NOMO-1 treated with dmso at 0.1 percent for 144 hours (cell line): ENCODE measurements around the gene LHX1.

Source experiments
- DNase-seq: peaks from one replicate; lab custom pipeline; 2025; ENCODE audit not compliant: unreplicated experiment; lab: John Stamatoyannopoulos, UW

LHX1 gene

DNA sequence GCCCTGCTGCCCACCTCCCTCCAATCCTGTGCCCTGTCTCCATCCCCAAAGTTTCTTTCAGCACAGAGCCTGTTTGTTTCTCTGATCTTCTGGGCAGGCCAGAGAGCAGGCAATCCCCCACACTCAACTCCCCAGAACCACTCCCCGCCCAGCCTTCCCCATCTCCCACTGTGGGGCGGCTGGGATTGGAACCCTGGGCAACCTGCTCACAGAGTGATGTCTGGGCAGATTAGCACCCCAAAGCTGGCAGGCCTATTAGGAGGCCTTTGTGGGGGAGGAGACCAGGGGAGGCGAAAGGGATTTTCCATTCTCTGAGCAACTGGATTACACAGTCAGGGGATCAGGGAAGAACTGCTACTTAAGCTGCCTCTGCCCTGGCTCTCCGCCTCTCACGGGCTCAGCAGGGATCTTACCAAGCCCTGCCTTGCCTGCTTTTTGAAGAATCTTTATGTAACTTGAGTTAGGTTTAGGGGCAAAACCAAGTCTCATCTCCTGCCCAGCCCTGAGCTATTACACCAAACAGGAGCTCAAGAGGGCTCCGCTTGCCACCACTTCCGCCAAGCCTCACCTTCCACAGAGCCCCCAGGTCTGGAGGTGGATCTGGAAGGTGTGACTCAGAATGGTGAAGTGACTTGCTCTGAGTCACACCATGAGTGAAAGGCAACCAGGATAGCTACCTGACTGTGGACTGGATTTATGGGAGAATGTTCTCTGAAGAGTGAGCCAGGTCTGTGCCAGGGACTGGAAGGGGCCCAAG is 16.0 kb upstream of the LHX1 start:
- DNase-seq = no peak

DNA sequence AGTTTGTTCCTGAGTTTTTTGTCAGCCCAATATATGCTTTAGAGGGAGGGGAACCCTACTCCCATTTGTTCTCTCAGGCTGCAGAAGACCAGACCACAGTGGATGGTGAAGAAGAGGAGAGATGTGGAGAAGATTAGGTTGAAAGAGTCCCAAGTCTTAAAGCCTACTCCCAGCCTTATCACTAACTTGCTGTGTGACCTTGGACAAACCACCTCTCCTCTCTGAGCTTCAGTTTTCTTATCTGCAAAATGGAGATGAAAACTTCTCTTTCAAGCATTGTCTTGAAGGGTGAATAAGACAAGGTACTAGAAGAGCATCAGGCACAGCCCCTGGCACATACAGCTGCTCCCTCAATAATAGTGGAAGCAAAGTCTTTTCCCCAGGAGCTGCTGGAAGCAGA is 15.1 kb upstream of the LHX1 start:
- no peak for DNase-seq

DNA sequence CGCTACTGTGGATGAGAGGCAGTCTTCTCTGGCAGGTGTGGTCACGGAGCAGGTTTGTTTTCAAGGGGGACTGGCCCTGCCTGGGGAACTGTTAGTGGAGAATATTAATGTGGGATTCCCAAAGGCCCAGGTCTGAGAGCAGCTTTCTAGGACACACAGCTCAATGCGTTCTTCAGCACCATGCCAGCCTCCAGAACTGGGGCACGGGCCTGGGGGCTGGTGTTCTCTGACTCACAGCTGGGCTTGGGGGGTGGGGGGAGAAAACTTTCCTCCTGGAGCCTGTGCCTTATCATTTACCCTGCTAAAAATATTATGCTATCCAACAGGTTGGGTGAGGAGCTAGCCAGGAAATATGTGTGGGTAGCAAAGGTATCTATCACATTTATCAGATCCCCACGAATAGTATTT is 13.5 kb upstream of the LHX1 start:
- no peak for DNase-seq

DNA sequence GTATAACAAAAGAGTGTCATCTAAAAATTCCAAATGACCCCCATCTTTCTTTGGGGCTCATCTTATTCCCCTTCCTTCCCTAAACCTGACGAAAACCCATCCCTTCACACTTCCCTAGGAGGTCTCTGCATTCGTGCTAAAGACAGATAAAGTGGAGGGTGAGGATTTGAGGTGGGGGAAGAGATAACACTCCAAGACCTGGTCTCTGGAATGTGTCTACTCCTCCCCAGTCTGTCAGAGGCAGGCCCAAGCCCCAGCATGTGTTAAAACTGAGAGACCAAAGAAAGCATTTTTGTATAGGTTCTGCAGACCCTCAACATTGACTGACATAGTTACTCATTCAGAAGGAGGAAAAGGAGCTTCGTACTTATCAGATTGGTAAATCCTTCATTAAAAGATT is 11.0 kb upstream of the LHX1 start:
- DNase-seq = no peak

DNA sequence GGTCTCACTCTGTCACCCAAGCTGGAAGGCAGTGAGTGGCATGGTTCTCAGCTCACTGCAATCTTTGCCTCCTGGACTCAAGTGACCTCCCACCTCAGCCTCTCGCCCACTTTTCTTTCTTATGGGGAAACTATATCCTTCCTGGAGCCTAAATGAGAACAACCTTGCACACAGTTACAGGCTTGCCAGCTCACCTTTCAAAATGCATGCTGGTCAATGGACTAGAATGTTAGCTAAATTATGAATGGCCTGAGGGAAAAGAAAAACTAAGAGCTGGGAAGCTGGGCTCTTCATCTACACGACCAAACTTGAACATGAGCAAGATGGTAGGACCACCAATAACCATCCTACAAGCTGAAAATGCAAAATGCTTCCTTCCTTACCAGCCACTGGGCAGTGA is 10.6 kb upstream of the LHX1 start:
- DNase-seq = no peak

DNA sequence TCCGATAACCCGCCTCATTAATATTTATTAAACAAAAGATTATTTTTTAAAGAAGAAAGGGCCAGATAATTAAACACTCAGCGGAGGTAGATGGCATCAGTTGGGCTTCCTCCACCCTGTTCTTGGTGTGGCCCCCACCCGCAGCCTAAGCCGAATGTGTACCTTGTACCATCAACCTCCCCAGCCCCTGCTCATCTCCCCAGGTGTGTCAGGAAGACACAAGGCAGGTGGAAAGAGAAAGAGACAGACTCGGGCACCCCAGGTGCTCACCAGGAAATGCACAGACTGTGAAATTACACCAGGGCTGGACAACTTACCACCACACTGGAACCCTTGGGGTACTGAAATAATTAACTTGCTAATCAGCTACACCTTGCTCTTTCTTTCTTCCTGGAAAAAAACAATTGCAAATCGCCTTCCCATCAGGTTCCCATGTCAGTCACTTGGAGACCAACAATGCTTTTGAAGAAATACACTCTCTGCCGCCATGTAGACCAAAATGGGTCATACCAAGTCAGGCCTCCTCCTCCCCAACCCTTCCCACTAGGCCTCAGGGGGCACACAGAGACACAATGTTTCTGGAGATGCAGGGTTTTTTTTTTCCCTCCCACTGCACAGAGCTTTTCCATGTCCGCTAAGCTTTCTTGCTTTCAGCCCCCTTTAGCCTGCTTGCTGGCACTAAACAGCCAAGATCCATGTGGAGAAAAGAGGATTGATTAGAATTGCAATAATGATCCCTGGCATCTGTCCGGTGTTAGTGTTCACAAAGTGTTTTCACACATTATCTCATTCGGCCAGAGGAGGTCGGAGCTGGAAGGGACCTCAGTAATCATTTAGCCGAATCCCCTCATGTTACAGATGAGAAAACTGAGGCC is 8.6 kb upstream of the LHX1 start:
- DNase-seq = no peak

DNA sequence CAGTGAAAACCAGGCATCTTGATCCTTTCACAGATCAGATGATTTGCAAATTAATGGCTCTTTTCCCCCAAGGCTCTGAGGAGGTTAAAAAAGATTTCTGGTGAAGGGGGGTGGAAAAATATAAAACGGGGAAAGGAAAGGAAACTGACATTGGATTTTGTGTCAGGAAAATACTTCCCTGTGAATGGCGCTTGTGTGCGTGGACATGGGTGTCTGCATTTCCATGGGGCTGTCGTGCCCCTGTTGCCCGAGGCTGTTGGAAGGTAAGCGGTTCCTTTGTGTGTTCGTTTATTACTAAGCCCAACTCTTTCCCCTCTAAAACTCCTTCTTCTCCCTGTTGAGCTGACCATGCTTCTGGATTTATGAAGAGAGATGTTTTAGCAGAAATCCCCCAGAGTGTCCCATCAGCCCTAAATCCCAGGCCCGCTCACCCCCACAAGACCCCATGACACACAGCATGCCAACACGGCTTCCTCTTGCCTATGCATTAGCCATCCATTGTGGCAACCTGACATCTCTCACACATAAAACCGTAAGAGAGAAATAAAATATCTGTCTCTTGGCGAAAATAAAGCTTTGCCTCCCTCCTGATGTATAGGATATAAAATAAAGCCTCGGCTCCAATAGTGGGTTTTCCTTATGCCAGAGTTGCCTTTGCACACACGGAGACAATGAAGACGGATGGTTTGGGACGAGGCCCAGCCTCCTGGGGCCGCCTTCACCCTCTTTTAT is 7.3 kb upstream of the LHX1 start:
- DNase-seq = no peak

DNA sequence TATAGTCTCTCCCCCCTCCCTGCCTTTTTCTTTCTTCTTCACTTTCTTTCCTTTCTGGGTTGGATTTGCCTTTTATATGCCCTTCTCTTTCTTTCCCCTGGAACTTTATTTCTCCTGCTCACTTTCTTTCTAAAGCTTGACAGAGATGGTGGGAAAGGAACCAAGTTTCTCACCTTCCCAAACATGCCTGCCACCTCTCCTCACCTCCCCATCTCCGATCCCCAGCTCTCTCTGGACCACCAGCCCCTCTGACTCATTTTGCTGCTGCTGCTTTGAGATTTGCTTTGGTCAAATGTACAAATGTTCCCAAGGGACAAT is 6.7 kb upstream of the LHX1 start:
- DNase-seq = no peak

DNA sequence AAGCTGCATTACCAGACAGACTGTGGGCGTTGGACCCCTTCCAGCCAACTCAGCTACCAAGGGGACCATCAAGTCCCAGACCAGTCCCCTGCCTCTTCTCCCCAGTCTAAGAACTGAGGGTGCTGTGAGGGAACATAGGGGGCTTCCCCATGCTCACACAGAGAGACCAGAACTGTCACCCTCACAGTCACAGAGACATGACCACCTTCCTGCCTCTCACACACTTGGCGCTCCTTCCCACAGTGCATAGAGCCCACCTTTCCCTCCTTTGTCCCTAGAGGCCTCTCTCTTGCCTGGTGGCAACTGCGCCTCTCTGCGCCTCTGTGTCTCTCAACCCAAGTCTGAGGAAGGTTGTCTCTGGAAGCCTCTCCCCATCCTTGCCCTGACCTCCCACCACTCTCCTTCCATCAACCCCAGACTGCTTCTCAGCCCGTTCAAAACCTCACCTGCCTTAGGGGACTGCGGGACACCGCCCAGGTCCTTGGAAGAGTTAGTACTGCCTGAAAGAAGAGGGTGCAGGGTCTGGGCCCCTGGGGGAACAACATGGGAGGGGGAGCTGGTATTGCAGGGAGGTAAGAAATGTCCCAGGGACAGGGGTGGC is 6.1 kb upstream of the LHX1 start:
- no peak for DNase-seq

DNA sequence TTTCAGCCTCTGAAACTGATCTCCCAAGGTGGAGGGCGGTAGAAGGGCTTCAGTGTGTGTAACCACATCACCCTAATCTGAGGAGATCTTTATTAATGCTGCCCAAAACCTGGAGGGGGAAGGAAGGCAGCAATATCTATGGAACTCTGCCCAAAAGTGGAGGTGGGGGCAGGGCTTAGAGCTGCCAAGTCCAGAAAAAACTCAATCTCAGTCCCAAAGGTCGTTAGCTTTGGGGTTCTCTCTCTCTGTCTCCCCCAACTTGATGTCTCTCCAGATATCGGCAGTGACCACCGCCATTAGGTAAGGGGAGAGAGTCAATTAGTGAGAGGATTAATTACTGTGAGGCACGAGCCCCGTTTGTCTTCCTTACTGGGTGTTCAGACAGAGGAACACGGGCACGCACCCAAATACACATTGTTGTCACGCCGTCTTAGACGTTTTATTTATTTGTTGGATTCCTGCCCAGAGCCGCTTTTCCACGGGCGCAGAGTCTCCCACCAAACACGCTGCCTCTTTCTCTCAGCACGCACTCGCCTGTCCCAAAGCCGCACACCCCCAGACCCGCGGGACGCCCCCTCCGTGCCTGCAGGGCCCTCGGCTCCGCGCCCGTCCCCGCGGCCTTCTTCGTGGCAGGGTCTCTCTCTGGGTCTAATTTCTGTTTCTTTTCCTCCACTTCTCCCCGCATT is 5.4 kb upstream of the LHX1 start:
- no peak for DNase-seq

DNA sequence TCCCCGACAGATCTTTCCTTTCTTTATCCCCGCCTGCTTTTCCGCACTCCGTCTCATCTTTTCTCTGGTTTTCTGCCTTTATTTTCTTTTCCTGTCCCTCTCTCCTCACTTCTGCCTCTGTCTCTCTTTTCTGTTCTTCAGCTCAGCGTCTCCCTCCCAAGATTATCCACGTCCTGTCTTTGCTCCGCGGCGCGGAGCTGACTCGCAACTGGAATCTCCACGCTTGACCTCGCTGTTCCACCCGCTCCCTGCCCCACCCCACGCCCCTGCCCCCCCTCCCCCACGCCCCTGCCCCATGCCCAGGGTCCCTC is 4.9 kb upstream of the LHX1 start:
- no peak for DNase-seq

DNA sequence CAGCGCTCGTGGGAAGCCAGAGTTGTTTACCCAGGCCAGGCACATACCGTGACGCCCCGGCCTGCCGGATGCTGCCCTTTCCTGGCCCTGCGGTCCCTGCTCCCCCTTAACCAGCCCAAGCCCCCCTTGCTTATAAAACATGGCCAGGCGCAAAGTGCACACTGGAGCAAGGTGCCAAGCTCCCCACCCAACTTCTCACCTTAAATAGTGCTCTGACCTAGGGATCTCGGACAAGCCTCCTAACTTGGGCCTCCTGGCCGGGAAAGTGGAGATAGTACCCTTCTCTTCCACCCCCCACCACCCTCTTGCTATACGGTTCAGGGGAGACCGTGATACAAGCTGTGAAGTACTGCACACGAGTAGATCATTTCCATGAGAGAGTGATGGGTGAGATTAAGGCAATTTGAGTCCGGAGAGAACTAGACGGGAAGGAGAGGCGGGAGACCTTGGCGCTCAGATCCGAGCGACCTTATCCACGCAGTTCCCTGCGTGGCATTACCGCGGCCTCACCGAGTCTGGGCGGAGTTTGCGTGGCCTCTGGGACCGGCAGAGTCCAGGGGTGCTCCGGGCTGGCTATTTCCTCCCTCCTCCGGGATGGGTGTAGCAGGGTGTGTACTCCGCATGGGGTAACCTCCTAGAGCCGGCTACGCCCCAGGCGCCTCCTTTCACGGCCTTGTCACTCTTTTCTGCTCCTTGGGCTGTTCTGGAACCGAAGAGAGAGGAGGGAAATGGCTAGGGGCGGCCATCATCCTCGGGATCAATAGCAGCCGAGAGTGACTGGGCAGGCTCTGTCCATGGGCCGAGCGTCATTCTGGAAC is 4.4 kb upstream of the LHX1 start:
- no peak for DNase-seq

DNA sequence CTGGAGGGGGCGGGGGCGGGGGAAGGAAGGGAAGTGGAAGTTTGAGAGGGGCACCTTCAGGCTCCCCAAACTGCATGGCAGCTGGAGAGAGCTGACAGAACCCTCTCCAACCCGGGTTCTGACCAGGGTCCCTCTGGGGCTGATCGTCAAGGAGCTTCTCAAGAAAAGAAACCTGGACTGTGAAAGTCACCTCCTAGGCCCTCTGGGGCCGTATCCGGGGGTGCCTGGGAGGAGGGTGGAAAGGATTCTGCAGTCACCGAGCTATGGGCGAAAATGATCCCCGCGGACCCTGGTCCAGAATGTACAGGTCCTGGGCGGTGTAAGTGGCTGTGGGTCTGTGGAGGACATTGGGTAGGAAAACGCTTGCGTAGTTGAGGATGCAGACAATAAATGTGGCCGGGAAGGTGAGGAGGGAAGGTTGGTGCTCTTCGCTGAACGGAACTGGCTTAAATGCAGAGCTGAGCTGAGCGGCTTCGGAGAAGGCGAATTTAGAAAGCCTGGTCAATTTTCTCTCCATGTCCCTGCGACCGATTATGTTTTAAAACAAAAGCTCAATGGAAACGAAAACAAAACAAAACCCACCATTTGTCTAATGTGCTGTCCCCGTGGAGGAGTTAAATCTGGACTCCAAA is 3.6 kb upstream of the LHX1 start:
- DNase-seq = no peak

DNA sequence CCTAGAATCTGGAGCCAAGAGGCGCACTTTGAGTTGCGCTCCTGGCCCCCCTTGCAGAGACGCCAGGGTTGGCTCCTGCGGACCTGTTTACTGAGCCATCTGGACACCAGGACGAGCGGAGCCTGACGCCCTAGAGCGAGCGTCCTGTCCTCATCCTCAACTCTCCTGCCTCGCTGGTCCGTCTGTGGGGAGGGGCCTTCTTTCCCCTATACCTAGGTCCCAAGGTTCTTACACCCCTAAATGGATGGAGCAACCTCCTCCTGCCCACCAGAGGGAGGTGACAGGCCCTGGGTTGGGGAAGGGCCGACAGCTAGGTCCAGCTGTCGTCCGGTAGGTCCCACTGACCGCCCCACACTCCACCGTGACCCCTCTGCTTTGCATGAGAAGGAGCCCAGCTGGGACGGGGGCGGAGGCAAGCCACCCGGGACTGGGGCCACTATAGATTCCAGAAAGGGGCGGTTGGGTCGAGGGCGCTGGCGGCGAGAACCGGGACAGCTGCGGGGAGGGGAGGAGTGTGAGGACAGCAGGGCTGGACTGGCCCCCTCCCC is 3.1 kb upstream of the LHX1 start:
- DNase-seq = no peak

DNA sequence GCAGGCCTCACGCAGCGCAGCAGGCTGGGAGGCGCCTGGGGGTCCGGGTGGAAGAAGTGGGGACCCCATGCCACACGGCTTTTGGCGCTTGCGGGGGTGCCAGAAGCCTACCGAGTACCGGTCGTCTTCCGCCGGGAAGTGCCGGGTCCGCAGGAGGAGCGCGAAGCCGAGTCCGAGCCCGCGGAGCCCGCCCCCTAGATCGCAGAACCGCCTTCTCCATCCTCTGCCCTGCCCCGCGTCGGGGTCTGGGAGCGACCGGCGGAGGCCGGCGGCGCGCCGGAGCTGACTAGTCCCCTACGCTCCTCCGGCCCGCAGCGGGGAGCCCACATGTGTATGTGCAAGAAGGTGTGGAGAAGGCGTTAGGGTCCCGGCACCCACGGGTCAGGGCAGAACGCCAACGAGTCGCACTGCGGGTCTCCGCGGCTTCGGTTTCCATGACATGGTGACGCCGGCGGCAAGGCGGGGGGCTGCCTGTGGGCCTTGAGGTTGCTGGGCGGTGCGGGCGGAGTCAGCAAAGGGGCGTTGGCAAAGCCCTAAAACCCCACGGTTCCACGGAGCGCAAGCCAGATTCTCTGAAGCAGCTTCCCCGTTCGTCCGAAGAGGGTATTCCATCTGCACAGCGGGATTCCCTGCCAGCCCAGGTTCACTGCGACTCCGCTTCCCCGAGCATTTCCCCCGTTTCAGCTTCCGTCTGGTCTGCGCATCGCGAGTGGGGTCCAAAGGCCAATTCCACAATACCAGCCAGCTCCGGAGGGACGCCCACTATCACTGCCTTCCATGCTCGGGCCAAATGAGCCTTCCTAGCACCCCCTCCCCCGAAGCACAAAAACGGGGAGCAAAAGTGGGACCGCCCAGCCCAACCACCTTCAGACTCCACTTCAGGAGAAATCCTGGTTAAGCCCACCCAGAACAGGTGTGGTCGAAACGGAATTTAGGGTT is 2.3 kb upstream of the LHX1 start:
- DNase-seq = no peak

DNA sequence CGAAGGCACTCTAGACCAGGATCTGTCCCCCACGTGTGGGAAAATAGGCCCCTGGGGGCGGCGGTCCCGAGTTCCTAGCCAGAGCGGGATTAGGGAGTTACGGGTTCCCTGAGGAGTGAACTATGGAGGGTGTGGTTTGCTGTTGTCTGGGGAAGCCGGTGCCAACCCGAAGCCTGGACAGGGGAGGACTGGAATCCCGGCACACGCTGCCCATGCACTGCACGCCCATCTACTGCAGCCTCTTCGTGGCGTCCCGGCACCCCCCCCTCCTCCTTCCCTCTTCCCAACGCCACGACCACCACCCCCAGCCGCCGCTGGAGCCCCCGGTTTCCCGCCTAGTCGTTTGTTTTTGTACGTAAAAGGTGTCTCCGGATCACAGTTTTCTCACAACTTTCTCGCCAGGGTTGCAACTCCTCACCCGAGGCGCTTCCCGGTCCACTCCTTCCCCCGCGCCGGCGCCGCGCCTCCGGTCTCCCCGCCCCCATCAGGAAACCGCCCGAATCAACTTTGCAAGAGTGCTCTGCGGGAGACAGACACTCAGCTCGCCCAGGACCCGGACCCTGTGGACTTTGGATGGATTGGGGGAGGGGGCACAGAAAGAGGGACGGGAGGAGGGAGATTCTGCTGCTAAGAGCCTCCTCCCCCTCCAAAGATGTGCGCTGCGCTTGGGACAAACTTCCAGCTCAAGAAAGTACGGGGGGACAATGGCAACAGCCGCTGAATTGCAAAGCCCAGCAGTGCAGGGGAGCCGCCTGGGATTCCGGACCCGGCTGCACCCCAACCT is 1.4 kb upstream of the LHX1 start:
- no peak for DNase-seq

DNA sequence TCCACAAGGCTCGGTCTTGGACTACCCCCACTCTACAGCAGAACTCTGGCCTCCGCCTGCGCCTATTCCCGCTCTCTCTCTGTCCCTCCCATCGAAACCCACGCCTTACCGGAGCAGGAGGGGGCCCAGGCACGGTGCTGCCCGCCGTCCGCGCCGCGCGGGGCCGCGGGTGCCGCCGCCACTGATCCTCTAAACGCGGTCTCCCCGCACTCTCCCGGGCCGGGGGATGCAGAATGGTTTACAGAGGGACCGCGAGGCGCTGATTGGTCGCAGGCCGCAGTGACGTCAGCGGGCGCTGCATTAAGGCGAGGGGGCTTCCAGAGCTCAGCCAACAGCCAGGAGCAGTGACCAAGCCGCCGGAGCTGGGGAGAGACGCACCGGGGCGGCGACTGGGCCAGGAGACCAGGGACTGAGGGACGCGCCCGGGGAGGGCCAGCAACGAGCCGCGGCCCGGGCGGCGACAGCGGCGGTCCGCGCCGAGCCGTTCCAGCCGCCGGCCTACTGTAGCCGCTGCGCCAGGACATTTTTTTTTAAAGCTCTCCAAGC is 747 bp upstream of the LHX1 start:
- DNase-seq = no peak
